Measurements from ENCODE around the gene CERS1.

DNA sequence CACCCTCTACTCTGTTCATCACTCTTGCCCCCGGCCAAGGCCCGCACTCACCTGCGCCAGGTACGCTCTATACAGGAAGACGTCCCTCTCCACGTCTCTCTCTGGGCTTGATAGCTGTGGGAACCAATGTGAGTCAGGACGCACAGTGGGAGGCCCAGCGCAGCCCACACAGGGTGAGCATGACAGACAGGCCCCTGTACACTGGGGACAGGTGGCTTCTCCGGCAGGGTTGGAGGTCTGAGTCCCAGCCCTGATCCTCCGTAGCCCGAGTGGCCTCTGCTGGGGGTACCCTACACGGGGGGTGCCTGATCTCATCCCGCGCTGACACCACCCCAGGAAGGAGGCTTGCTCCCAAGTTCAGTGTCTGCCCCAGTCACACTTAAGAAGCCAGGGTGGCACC, 17.0 kb upstream of the CERS1 start:
- TF ChIP-seq, protein P1, sequence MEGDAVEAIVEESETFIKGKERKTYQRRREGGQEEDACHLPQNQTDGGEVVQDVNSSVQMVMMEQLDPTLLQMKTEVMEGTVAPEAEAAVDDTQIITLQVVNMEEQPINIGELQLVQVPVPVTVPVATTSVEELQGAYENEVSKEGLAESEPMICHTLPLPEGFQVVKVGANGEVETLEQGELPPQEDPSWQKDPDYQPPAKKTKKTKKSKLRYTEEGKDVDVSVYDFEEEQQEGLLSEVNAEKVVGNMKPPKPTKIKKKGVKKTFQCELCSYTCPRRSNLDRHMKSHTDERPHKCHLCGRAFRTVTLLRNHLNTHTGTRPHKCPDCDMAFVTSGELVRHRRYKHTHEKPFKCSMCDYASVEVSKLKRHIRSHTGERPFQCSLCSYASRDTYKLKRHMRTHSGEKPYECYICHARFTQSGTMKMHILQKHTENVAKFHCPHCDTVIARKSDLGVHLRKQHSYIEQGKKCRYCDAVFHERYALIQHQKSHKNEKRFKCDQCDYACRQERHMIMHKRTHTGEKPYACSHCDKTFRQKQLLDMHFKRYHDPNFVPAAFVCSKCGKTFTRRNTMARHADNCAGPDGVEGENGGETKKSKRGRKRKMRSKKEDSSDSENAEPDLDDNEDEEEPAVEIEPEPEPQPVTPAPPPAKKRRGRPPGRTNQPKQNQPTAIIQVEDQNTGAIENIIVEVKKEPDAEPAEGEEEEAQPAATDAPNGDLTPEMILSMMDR (IDR thresholded peaks at IDR 0.05; ENCODE audit: low read depth, low read length, poor library complexity, severe bottlenecking) = no peak
- TF ChIP-seq EZH2phosphoT487 (IDR thresholded peaks at IDR 0.05; ENCODE audit: borderline replicate concordance, low read length) = no peak

Data from DOHH2 (cell line).